ENCODE measurements around the gene ATP11A. TPM values are rescaled to one million over a fixed set of nuclear protein-coding genes. Genes with fewer than 3 reads are reported as not detected.
A peak's percentile ranks its signal among the peaks of the same experiment; 100 is the strongest.

The ATP11A gene
- total and polyA plus RNA-seq, 9 of the 15 experiments (the other 6 are each of a cell fraction or from before 2014, with no cell fraction given), result 0.38 to 34.2 (median 4.2) TPM

- no peak for TF ChIP-seq YY1 (IDR thresholded peaks at IDR 0.05; ENCODE audit: borderline replicate concordance in 1 of 3, control insufficient read depth in 1 of 3, extremely low read depth in 1 of 3, insufficient read depth in 3 of 3, insufficient read length in 1 of 3, insufficient replicate concordance in 2 of 3, low read depth in 1 of 3, low read length in 2 of 3)
- no peak for TF ChIP-seq MYNN (IDR thresholded peaks at IDR 0.05)
- no peak for TF ChIP-seq MYNN (CRISPR knock-in tag; IDR thresholded peaks at IDR 0.05)
- TF ChIP-seq ASH1L (IDR thresholded peaks at IDR 0.05; ENCODE audit: borderline replicate concordance, low read depth, partially characterized antibody), result no peak
- TF ChIP-seq KDM2B (CRISPR knock-in tag; IDR thresholded peaks at IDR 0.05), result no peak
- no peak for TF ChIP-seq TCFL5 (CRISPR knock-in tag; conservative IDR thresholded peaks at IDR 0.05)
- no peak for TF ChIP-seq CEBPG (CRISPR knock-in tag; IDR thresholded peaks at IDR 0.05)
- no peak for TF ChIP-seq CEBPG (tag; conservative IDR thresholded peaks at IDR 0.05 in 1 of 2, IDR thresholded peaks at IDR 0.05 in 1 of 2)
- peak; percentile 52 for TF ChIP-seq RBM22 (IDR thresholded peaks at IDR 0.05; ENCODE audit: low read depth, low read length, poor library complexity, severe bottlenecking)
- TF ChIP-seq JUNB (CRISPR knock-in tag; conservative IDR thresholded peaks at IDR 0.05), result no peak
These were observed 150.8 kb downstream of the ATP11A start (continued) for GRCh38 chr13:112840472-112841302.
